Jurkat, Clone E6-1 (cell line): Measurements from ENCODE around the gene PRC1.

Experiments used
- DNase-seq: peaks from one replicate; pipeline ENCODE4 v3.0.0-alpha.2; 2011; ENCODE audit warnings: low read depth, low spot score
- H3K4me3 ChIP-seq: 2 replicates; pipeline ENCODE4 v1.5.1; 2011; ENCODE audit warnings: mild to moderate bottlenecking, low read length, control low read depth, moderate library complexity

The PRC1 gene

GRCh38 chr15:90959028-90959595 is 35.2 kb downstream of the PRC1 start:
- H3K4me3 ChIP-seq: no peak overlapping the region
- no peak for DNase-seq

DNA sequence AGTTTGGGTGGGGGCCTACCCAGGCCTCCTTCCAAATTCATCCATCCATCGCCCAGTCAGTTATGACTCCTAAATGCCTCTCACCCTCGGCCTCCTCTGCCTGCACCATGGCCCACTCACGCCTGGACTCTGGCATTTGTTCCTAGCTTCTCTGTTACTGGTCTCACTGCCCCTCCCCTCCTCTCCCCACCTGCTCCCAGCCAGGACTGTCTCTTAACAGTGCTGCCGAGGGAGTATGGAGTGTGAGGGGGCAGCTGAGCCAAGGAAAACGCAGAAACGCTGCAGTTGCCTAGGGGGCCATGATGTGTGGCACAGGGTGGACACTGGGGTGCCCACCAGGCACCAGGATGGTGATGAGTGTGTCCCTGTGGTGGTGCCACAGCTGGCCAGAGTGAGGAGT is 36.5 kb downstream of the PRC1 start:
- DNase-seq: no peak

DNA sequence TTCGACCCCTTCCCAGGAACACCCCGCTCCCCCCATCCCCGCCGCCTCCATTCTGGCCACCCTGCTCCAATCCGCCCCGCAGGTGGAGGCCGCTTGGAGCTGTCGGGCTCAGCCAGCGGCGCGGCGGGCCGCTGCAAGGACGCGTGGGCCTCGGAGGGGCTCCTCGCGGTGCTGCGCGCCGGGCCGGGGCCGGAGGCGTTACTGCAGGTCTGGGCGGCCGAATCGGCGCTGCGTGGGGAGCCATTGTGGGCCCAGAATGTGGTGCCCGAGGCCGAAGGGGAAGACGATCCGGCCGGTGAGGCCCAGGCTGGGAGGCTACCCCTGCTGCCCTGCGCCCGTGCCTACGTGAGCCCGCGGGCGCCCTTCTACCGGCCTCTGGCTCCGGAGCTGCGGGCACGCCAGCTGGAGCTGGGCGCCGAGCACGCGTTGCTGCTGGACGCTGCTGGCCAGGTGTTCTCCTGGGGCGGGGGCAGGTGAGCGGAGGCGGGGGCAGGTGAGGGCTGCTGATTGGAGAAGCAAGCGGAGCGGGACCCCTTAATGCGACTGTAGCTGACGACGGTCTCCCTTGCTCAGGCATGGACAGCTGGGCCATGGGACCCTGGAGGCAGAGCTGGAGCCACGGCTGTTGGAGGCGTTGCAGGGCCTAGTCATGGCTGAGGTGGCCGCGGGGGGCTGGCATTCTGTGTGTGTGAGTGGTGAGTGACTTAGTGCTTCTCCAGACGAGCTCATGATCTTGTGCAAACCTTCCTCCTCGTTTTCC is 37.1 kb downstream of the PRC1 start:
- no peak overlapping the region for H3K4me3 ChIP-seq
- no peak for DNase-seq

More for the DNA sequence above, 36.5 kb downstream of the PRC1 start:
- no peak overlapping the region for H3K4me3 ChIP-seq

DNA sequence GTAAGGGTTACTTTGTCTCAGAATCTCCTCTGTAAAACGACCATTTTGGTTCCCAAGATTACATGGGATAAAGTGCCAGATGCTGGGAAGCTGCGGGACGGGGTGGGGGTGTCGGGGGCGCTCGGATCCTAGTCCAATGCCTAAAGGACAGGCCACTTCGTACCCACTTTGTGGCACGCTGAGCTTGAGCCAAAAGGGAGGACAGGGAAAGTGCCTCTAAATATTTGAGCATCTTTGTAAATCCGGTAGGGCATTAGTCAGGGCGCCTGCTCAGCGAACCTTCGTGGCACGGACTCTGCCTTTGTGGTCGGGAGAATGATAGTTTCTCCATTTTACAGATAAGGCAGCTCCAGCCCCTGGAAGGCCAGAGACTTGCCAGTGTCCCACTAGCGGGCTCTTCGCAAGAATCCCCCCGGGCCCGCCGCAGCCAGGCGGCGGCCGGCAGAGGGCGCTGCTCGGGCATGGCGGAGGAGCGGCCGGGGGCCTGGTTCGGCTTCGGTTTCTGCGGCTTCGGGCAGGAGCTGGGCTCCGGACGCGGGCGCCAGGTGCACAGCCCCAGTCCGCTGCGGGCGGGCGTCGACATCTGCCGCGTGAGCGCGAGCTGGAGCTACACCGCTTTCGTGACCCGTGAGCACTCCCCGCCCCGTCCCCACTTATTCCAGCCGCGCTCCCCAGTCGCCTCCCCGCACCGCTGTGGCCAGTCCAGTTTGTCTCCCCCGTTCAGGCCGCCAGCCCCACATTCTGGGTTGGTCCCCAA is 37.9 kb downstream of the PRC1 start:
- H3K4me3 ChIP-seq: peak overlapping the region; percentile 87
- no peak for DNase-seq

DNA sequence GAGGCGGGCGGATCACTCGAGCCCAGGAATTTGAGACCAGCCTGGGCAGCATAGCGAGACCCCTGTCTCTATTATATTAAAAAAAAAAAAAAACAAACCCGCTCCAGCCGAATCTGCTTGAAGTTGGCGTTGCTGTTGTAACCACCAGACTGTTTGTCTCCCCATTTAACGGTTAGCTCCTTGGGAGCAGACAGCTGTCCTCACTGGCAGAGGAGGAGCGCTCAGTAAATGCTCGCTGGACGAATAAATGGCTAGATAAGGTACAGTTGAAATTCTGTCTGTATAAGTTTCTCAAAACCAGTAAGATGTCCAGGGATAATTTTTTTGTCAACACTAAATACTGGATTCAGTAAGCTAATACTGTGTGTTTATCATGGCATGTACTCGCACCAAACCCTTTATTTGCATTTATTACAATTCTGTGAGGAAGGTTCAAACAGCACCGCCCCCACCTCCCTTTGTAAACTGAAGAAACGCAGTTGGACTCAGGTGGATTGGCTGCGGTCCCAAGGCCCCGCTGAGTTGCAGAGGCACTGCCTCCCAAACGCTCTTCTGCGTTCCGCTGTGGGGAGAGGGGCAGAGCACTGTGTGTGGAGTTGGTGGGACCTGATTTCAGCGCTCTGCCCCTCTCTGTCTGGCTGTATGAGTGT is 38.6 kb downstream of the PRC1 start:
- H3K4me3 ChIP-seq: peak overlapping the region; percentile 87
- no peak for DNase-seq

- H3K4me3 ChIP-seq: peak within 1 kb of the TSS; percentile 87
- peak; percentile 92 for DNase-seq
Observed at GRCh38 chr15:90954712-90955623, 39.4 kb downstream of the PRC1 start, which contains the start of gene RCCD1. Gene RCCD1, plus strand, starts transcription at chr15:90954884. Its CDS starts 1,851 bp downstream, at chr15:90956735.

- no peak for DNase-seq
- H3K4me3 ChIP-seq: peak overlapping the region; percentile 87
Observed at GRCh38 chr15:90953947-90954711, 40.2 kb downstream of the PRC1 start.

DNA sequence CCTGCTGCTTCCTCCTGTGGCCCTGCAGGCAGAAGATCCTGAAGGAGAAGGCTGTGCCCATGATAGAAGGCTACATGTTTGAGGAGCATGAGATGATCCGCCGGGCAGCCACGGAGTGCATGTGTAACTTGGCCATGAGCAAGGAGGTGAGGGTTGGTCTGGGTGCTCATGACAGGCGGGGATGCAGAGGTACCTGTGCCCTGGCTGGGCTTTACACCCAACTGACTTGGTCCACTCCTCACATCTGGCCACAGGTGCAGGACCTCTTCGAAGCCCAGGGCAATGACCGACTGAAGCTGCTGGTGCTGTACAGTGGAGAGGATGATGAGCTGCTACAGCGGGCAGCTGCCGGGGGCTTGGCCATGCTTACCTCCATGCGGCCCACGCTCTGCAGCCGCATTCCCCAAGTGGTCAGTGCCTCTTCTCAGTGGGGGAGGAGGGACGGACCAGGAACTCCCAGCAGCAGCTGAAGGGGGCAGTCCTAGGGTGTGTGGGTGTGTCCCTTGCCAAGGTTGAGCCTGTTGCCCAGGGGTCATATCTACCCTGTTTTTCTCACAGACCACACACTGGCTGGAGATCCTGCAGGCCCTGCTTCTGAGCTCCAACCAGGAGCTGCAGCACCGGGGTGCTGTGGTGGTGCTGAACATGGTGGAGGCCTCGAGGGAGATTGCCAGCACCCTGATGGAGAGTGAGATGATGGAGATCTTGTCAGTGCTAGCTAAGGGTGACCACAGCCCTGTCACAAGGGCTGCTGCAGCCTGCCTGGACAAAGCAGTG is 41.2 kb downstream of the PRC1 start:
- DNase-seq: no peak
- H3K4me3 ChIP-seq: no peak overlapping the region

DNA sequence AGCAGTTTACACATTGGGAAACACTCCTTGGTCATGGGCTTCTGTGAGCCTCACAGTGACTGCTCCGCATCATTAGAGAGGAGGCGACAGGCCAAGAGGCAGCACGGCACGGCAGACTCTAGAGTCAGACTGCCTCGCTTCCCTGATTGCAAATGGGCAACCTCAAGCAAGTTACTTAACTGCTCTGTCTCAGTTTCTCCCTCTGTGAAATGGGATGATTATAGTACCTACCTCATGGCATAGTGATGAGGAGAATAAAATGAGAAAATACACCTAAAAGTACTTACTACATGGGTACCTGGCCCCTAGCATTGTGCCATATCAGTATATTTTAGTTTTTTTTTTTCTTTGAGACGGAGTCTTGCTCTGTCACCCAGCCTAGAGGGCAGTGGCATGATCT is 43.7 kb downstream of the PRC1 start:
- no peak overlapping the region for H3K4me3 ChIP-seq
- no peak for DNase-seq

DNA sequence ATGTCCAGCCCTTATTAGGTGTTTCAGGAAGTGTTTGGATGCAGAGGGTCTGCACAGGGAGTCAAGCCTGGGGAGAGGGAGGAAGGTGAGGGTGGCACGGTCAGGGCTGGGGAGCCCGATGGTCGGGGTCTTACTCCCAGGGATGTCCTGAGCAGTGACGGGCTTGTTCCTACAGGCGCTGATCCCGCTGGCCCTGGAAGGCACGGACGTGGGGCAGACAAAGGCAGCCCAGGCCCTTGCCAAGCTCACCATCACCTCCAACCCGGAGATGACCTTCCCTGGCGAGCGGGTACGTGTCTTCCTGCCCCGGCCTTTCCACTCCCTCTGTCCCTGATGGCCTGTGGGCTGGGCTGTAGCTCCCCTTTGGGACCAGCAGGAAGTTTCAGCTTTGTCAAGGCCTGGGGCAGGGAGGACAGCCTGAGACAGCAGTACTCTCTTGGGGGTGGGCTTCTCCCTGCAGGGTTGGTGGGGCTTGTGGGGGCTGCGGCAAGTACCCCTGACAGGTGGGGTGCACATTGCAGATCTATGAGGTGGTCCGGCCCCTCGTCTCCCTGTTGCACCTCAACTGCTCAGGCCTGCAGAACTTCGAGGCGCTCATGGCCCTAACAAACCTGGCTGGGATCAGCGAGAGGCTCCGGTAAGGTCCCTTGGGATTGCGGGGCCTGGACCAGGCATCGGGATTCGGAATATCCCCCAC is 44.2 kb downstream of the PRC1 start:
- no peak for DNase-seq
- H3K4me3 ChIP-seq: no peak overlapping the region

DNA sequence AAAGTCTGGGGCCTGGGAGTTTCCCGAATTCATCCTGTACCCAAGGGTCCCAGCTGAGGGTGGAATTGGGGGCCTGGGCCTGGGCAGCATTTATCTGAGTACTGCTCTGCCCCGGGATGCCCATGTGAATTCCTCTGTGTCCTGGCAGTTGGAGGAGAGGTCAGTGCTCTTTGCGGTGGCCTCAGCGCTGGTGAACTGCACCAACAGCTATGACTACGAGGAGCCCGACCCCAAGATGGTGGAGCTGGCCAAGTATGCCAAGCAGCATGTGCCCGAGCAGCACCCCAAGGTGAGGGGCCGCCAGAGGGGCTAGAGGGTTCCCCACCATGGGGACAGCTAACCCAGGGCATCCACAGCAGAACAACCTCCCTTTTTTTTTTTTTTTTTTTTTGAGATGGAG is 45.8 kb downstream of the PRC1 start:
- no peak for DNase-seq
- no peak overlapping the region for H3K4me3 ChIP-seq

GRCh38 chr15:90947577-90948357 is 46.6 kb downstream of the PRC1 start:
- DNase-seq: no peak
- H3K4me3 ChIP-seq: no peak overlapping the region

DNA sequence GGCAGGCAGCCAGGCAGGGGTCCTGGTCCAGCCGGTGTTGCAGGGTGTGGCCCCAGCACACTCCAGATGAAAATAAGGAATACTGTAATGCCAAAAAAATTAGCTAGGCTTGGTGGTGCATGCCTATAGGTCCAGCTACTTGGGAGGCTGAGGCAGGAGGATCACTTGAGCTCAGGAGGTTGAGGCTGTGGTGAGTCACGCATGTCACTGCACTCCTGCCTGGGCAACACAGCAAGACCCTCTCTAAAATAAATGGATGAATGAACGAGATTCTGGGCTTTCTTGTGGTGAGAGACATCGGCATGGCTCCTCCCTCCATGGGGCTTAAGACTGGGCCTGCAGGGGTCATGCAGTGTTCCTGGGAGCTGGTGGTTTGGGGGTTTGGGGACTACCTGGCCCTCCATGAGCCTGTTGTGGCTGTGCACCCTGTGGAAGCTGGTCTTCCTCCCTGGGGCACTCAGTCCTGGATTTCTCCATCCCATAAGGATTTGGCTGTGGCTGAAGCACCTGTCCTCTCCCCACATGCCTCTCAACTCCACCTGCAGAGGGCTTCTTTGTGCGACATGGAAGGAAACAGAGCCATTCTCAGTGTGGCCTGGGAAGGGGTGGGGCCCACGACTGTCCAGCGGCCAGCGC is 47.3 kb downstream of the PRC1 start:
- DNase-seq: no peak
- no peak overlapping the region for H3K4me3 ChIP-seq

DNA sequence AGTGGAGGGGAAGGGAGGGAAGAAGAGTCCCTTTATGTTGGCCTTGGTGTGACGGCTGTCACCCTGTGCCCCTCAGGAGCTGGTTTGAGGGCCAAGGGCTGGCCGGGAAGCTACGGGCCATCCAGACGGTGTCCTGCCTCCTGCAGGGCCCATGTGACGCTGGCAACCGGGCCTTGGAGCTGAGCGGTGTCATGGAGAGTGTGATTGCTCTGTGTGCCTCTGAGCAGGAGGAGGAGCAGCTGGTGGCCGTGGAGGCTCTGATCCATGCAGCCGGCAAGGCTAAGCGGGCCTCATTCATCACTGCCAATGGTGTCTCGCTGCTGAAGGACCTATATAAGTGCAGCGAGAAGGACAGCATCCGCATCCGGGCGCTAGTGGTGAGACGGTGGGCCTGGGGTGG is 47.8 kb downstream of the PRC1 start:
- no peak overlapping the region for H3K4me3 ChIP-seq
- DNase-seq: no peak

GRCh38 chr15:90945091-90945490 is 49.2 kb downstream of the PRC1 start:
- no peak for DNase-seq
- no peak overlapping the region for H3K4me3 ChIP-seq
